ENCODE measurements around the gene NDC80.
"Not testable (repeated sequence)": the region's sequence is repeated elsewhere in the genome, so short reads cannot be mapped to it uniquely, and the experiment has no call there.

GRCh38 chr18:2662288-2662687 is 90.9 kb downstream of the NDC80 start:
- TF ChIP-seq CTCF (optimal IDR thresholded peaks at IDR 0.05 in 1 of 3, IDR thresholded peaks at IDR 0.05 in 1 of 3, conservative IDR thresholded peaks at IDR 0.05 in 1 of 3; ENCODE audit: extremely low read depth in 1 of 3, insufficient read depth in 2 of 3, low read length in 3 of 3); EZH2 (IDR thresholded peaks at IDR 0.05; ENCODE audit: low read length): not testable (repeated sequence)

Measured in keratinocyte (primary cell).